Astrocyte (in vitro differentiated cells and primary cell): Measurements from ENCODE around the gene ODF2. TPM values are rescaled to one million over a fixed set of nuclear protein-coding genes. Genes with fewer than 3 reads are reported as not detected.
A peak's percentile ranks its signal among the peaks of the same experiment; 100 is the strongest.

Experiments
- DNase-seq: peaks from one replicate; pipeline ENCODE4 v3.0.0-alpha.2; 2010; ENCODE audit warnings: low read depth
- FAIRE-seq: peaks from 2 replicates; lab custom pipeline; 2011; peaks lifted over from hg19 to GRCh38; lab: Jason Lieb, UNC
- H2AFZ ChIP-seq: 2 replicates; pipeline ENCODE4 v1.6.0; 2012; ENCODE audit warnings: low read depth, low read length, inconsistent platforms
- H3K27ac ChIP-seq: 2 replicates; pipeline ENCODE4 v1.5.1; 2011; ENCODE audit warnings: low read depth, low read length, inconsistent platforms
- H3K27me3 ChIP-seq: 2 replicates; pipeline ENCODE4 v1.6.0; 2011; ENCODE audit warnings: low read length, inconsistent platforms; ENCODE audit not compliant: insufficient read depth
- H3K36me3 ChIP-seq: 2 replicates; pipeline ENCODE4 v1.5.1; 2011; ENCODE audit warnings: low read length, inconsistent platforms; ENCODE audit not compliant: insufficient read depth
- H3K4me1 ChIP-seq: 2 replicates; pipeline ENCODE4 v1.5.1; 2011; ENCODE audit warnings: low read length, inconsistent platforms; ENCODE audit not compliant: insufficient read depth
- H3K4me2 ChIP-seq: 2 replicates; pipeline ENCODE4 v1.6.0; 2012; ENCODE audit warnings: low read length, inconsistent platforms
- H3K4me3 ChIP-seq: 2 replicates; pipeline ENCODE4 v1.5.1; 2011; ENCODE audit warnings: low read depth, mild to moderate bottlenecking, low read length, inconsistent platforms; ENCODE audit not compliant: insufficient read depth
- H3K79me2 ChIP-seq: 2 replicates; pipeline ENCODE4 v1.6.0; 2012; ENCODE audit warnings: mild to moderate bottlenecking, low read length, inconsistent platforms; ENCODE audit not compliant: insufficient read depth
- H3K9ac ChIP-seq: 2 replicates; pipeline ENCODE4 v1.6.0; 2012; ENCODE audit warnings: mild to moderate bottlenecking, low read length, inconsistent platforms
- H3K9me3 ChIP-seq: 2 replicates; pipeline ENCODE4 v1.5.1; 2012; ENCODE audit warnings: low read depth, mild to moderate bottlenecking, low read length, inconsistent platforms; ENCODE audit not compliant: insufficient read depth
- H4K20me1 ChIP-seq: 2 replicates; pipeline ENCODE4 v1.6.0; 2012; ENCODE audit warnings: low read length, inconsistent platforms; ENCODE audit not compliant: insufficient read depth
- H3K27ac Mint-ChIP-seq: one replicate; pipeline ENCODE4 v1.8.0; 2021; ENCODE audit warnings: mild to moderate bottlenecking, mixed read lengths; ENCODE audit not compliant: unreplicated experiment
- H3K27me3 Mint-ChIP-seq: one replicate; pipeline ENCODE4 v1.8.0; 2021; ENCODE audit warnings: low read depth, mixed read lengths; ENCODE audit not compliant: unreplicated experiment
- H3K36me3 Mint-ChIP-seq: one replicate; pipeline ENCODE4 v1.8.0; 2021; ENCODE audit warnings: low read depth, mixed read lengths; ENCODE audit not compliant: unreplicated experiment
- H3K4me1 Mint-ChIP-seq: one replicate; pipeline ENCODE4 v1.8.0; 2021; ENCODE audit warnings: low read depth, mixed read lengths; ENCODE audit not compliant: unreplicated experiment
- H3K4me3 Mint-ChIP-seq: one replicate; pipeline ENCODE4 v1.8.0; 2021; ENCODE audit warnings: mild to moderate bottlenecking, moderate library complexity, mixed read lengths; ENCODE audit not compliant: unreplicated experiment
- H3K9me3 Mint-ChIP-seq: one replicate; pipeline ENCODE4 v1.8.0; 2021; ENCODE audit warnings: mild to moderate bottlenecking, mixed read lengths; ENCODE audit not compliant: unreplicated experiment
- CTCF ChIP-seq: IDR thresholded peaks from 2 replicates; pipeline ENCODE4 v1.5.1; 2011; ENCODE audit warnings: low read depth, mild to moderate bottlenecking, inconsistent platforms, low read length, moderate library complexity; ENCODE audit not compliant: insufficient read depth
- EZH2 ChIP-seq: IDR thresholded peaks from 2 replicates; pipeline ENCODE4 v1.6.1; 2012; ENCODE audit warnings: mild to moderate bottlenecking, low read length, inconsistent platforms; ENCODE audit not compliant: insufficient read depth
- total RNA-seq: library from RNA; stranded (reverse); gene quantifications from 2 replicates; pipeline ENCODE4 v1.2.1, GENCODE V29; 2021

Gene ODF2
- total RNA-seq, 1 donor from 2014 or later: 26.2 TPM

GRCh38 chr9:128454991-128455390, 815 bp upstream of the ODF2 start:
- DNase-seq: no peak
- Histone ChIP-seq H3K9ac (no peak overlapping the region), H4K20me1 (peaks cover 23% of the 10 kb centered on the region), H3K79me2 (peaks cover 32% of the 10 kb centered on the region), H3K4me2 (no peak overlapping the region), H3K36me3 (peaks cover 3% of the 10 kb centered on the region), H3K4me1 (peaks cover 12% of the 10 kb centered on the region), H3K4me3 (no peak overlapping the region), H3K27ac (no peak overlapping the region), H3K9me3 (no peaks in the 10 kb centered on the region), H2AFZ (no peak overlapping the region), H3K27me3 (no peaks in the 10 kb centered on the region)
- H3K27ac Mint-ChIP-seq: peak overlapping the region; percentile 88
- peak overlapping the region; percentile 70 for H3K4me3 Mint-ChIP-seq
- H3K27me3 Mint-ChIP-seq: peaks cover 9% of the 10 kb centered on the region
- H3K36me3 Mint-ChIP-seq: peaks cover 5% of the 10 kb centered on the region
- FAIRE-seq: no peak
- no peak for TF ChIP-seq CTCF
- TF ChIP-seq EZH2: no peak
- H3K4me1 Mint-ChIP-seq: peaks cover 2% of the 10 kb centered on the region
- H3K9me3 Mint-ChIP-seq: no peaks in the 10 kb centered on the region

- FAIRE-seq (no peak), DNase-seq (peak; percentile 47)
- peaks cover 32% of the 10 kb centered on the region for H3K79me2 ChIP-seq
- peak overlapping the region; percentile 85 for H3K4me2 ChIP-seq
- Mint-ChIP-seq H3K36me3 (peaks cover 12% of the 10 kb centered on the region), H3K4me1 (peaks cover 2% of the 10 kb centered on the region), H3K9me3 (peaks cover 1% of the 10 kb centered on the region), H3K27ac (peak overlapping the region; percentile 47), H3K4me3 (peak overlapping the region; percentile 88), H3K27me3 (peaks cover 6% of the 10 kb centered on the region)
- H3K36me3 ChIP-seq: peaks cover 6% of the 10 kb centered on the region
- TF ChIP-seq CTCF (no peak), EZH2 (no peak)
- H3K9me3 ChIP-seq: no peaks in the 10 kb centered on the region
- H3K4me3 ChIP-seq: peak overlapping the region; percentile 83
- H2AFZ ChIP-seq: peak overlapping the region; percentile 78
- peak overlapping the region; percentile 57 for H3K27ac ChIP-seq
- H3K9ac ChIP-seq: peak overlapping the region; percentile 82
- H3K27me3 ChIP-seq: no peaks in the 10 kb centered on the region
- H4K20me1 ChIP-seq: peaks cover 23% of the 10 kb centered on the region
- peaks cover 12% of the 10 kb centered on the region for H3K4me1 ChIP-seq
Observed at GRCh38 chr9:128456613-128457061, 831 bp downstream of the ODF2 start.

GRCh38 chr9:128457207-128457606, 1.4 kb downstream of the ODF2 start:
- no peak overlapping the region for H3K27ac ChIP-seq
- peak overlapping the region; percentile 82 for H3K9ac ChIP-seq
- H3K4me2 ChIP-seq: peak overlapping the region; percentile 85
- peaks cover 23% of the 10 kb centered on the region for H4K20me1 ChIP-seq
- H3K79me2 ChIP-seq: peaks cover 32% of the 10 kb centered on the region
- FAIRE-seq (no peak), DNase-seq (no peak)
- peak overlapping the region; percentile 41 for H3K27ac Mint-ChIP-seq
- peaks cover 12% of the 10 kb centered on the region for H3K36me3 Mint-ChIP-seq
- no peaks in the 10 kb centered on the region for H3K9me3 ChIP-seq
- peak overlapping the region; percentile 88 for H3K4me3 Mint-ChIP-seq
- H3K36me3 ChIP-seq: peaks cover 11% of the 10 kb centered on the region
- peaks cover 2% of the 10 kb centered on the region for H3K27me3 Mint-ChIP-seq
- H3K27me3 ChIP-seq: no peaks in the 10 kb centered on the region
- peaks cover 1% of the 10 kb centered on the region for H3K9me3 Mint-ChIP-seq
- peaks cover 2% of the 10 kb centered on the region for H3K4me1 Mint-ChIP-seq
- peak overlapping the region; percentile 83 for H3K4me3 ChIP-seq
- peak overlapping the region; percentile 26 for H2AFZ ChIP-seq
- TF ChIP-seq EZH2 (no peak), CTCF (no peak)
- H3K4me1 ChIP-seq: peaks cover 12% of the 10 kb centered on the region
